Trophoblast cell (in vitro differentiated cells and primary cell): ENCODE measurements around the gene TMEM214.

Experiments
- DNase-seq, 2 donors: peaks; one replicate each; pipeline ENCODE4 v3.0.0-alpha.2; 2016
- H2AFZ ChIP-seq: 2 replicates; pipeline ENCODE4 v1.6.1; 2013; ENCODE audit warnings: low read length, moderate library complexity, mild to moderate bottlenecking; ENCODE audit not compliant: insufficient read depth, poor library complexity
- H2AK5ac ChIP-seq: 2 replicates; pipeline ENCODE4 v1.6.1; 2013; ENCODE audit warnings: mild to moderate bottlenecking, low read length
- H2BK120ac ChIP-seq: 2 replicates; pipeline ENCODE4 v1.6.1; 2013; ENCODE audit warnings: low read length, mild to moderate bottlenecking, moderate library complexity; ENCODE audit not compliant: insufficient read depth, poor library complexity
- H2BK12ac ChIP-seq: 2 replicates; pipeline ENCODE4 v1.6.1; 2013; ENCODE audit warnings: mild to moderate bottlenecking, low read length, moderate library complexity
- H2BK5ac ChIP-seq: 2 replicates; pipeline ENCODE4 v1.6.1; 2013; ENCODE audit warnings: low read length, low read depth, moderate library complexity, mild to moderate bottlenecking; ENCODE audit not compliant: poor library complexity
- H3K14ac ChIP-seq: 2 replicates; pipeline ENCODE4 v1.6.1; 2013; ENCODE audit warnings: mild to moderate bottlenecking, low read length
- H3K18ac ChIP-seq: 2 replicates; pipeline ENCODE4 v1.6.1; 2013; ENCODE audit warnings: mild to moderate bottlenecking, low read length
- H3K23ac ChIP-seq: 2 replicates; pipeline ENCODE4 v1.6.1; 2013; ENCODE audit warnings: low read length
- H3K27ac ChIP-seq: 2 replicates; pipeline ENCODE4 v1.5.1; 2013; ENCODE audit warnings: low read depth, mild to moderate bottlenecking, inconsistent platforms, low read length, moderate library complexity
- H3K27me3 ChIP-seq: 2 replicates; pipeline ENCODE4 v1.6.1; 2013; ENCODE audit warnings: inconsistent platforms, mild to moderate bottlenecking, low read length, moderate library complexity; ENCODE audit not compliant: insufficient read depth
- H3K36me3 ChIP-seq, 2 experiments: 1 replicate in 1 of 2; 2 replicates in 1 of 2; pipeline ENCODE4 v1.6.1; 2013; ENCODE audit warnings: low read length in 2 of 2, mild to moderate bottlenecking in 2 of 2, moderate library complexity in 1 of 2; ENCODE audit not compliant: insufficient read depth in 2 of 2, control insufficient read depth in 1 of 2
- H3K4ac ChIP-seq: 2 replicates; pipeline ENCODE4 v1.6.1; 2013; ENCODE audit warnings: low read depth, mild to moderate bottlenecking, low read length, moderate library complexity
- H3K4me1 ChIP-seq, 2 experiments: 1 replicate in 1 of 2; 2 replicates in 1 of 2; pipeline ENCODE4 v1.6.1; 2013; ENCODE audit warnings: low read length in 2 of 2, mild to moderate bottlenecking in 2 of 2, moderate library complexity in 1 of 2; ENCODE audit not compliant: insufficient read depth in 2 of 2, control insufficient read depth in 1 of 2
- H3K4me2 ChIP-seq: 2 replicates; pipeline ENCODE4 v1.6.1; 2013; ENCODE audit warnings: inconsistent platforms, mild to moderate bottlenecking, low read length, moderate library complexity
- H3K4me3 ChIP-seq: 2 replicates; pipeline ENCODE4 v1.5.1; 2013; ENCODE audit warnings: mild to moderate bottlenecking, low read depth, low read length, inconsistent platforms
- H3K79me1 ChIP-seq: one replicate; pipeline ENCODE4 v1.6.1; 2013; ENCODE audit warnings: low read length
- H3K79me2 ChIP-seq: 2 replicates; pipeline ENCODE4 v1.6.1; 2013; ENCODE audit warnings: low read length, mild to moderate bottlenecking; ENCODE audit not compliant: control insufficient read depth, insufficient read depth, poor library complexity
- H3K9ac ChIP-seq: 2 replicates; pipeline ENCODE4 v1.6.1; 2013; ENCODE audit warnings: mild to moderate bottlenecking, low read length
- H3K9me3 ChIP-seq: 2 replicates; pipeline ENCODE4 v1.6.1; 2013; ENCODE audit warnings: low read depth, mild to moderate bottlenecking, control low read depth, inconsistent platforms, low read length; ENCODE audit not compliant: insufficient read depth
- H4K12ac ChIP-seq: 2 replicates; pipeline ENCODE4 v1.6.1; 2013; ENCODE audit warnings: low read depth, mild to moderate bottlenecking, low read length, moderate library complexity
- H4K8ac ChIP-seq: 2 replicates; pipeline ENCODE4 v1.6.1; 2013; ENCODE audit warnings: low read depth, mild to moderate bottlenecking, low read length, moderate library complexity
- H4K91ac ChIP-seq: one replicate; pipeline ENCODE4 v1.6.1; 2013; ENCODE audit warnings: low read depth, mild to moderate bottlenecking, low read length, moderate library complexity
- WGBS: extraction: QIAGEN DNeasy Blood & Tissue Kit; methylation state at CpG from one replicate; pipeline ENCODE4 v1.1.7; 2013; ENCODE audit warnings: missing lambda C conversion rate; ENCODE audit not compliant: insufficient read length, insufficient coverage; ENCODE audit errors: extremely low coverage; 5-methylcytosine and 5-hydroxymethylcytosine counted together

TMEM214 gene

GRCh38 chr2:27082773-27083409, 50.1 kb downstream of the TMEM214 start:
- Histone ChIP-seq H2AK5ac (no peak overlapping the region), H3K9ac (no peak overlapping the region), H3K9me3 (no peaks in the 10 kb centered on the region), H2AFZ (no peak overlapping the region), H3K79me2 (peaks cover 8% of the 10 kb centered on the region), H3K4me3 (no peak overlapping the region), H3K4ac (no peak overlapping the region), H2BK120ac (no peak overlapping the region), H2BK12ac (no peak overlapping the region), H3K4me2 (no peak overlapping the region), H3K27ac (no peak overlapping the region), H3K27me3 (no peaks in the 10 kb centered on the region), H3K79me1 (peaks cover 12% of the 10 kb centered on the region), H2BK5ac (no peak overlapping the region), H3K18ac (no peak overlapping the region), H3K36me3 (no peaks in the 10 kb centered on the region), H3K14ac (no peak overlapping the region), H4K91ac (no peak overlapping the region), H4K8ac (no peak overlapping the region), H4K12ac (no peak overlapping the region), H3K23ac (no peak overlapping the region), H3K4me1 (peaks cover 8 to 19% of the 10 kb centered on the region in 2 experiments)
- DNase-seq = no peak
- no CpG with 5 or more reads among the region's 27 CpGs for WGBS

GRCh38 chr2:27083410-27084296, 50.9 kb downstream of the TMEM214 start:
- Histone ChIP-seq H3K18ac (no peak overlapping the region), H3K9ac (no peak overlapping the region), H2AK5ac (peak overlapping the region; percentile 53), H3K14ac (no peak overlapping the region), H3K27me3 (no peaks in the 10 kb centered on the region), H3K4me3 (no peak overlapping the region), H2BK12ac (no peak overlapping the region), H2AFZ (no peak overlapping the region), H3K36me3 (no peaks in the 10 kb centered on the region), H3K4me2 (no peak overlapping the region), H3K4ac (no peak overlapping the region), H4K91ac (no peak overlapping the region), H3K27ac (no peak overlapping the region), H3K4me1 (peaks cover 8 to 19% of the 10 kb centered on the region in 2 experiments), H2BK120ac (no peak overlapping the region), H3K23ac (no peak overlapping the region), H3K9me3 (no peaks in the 10 kb centered on the region), H2BK5ac (no peak overlapping the region), H3K79me2 (peaks cover 8% of the 10 kb centered on the region), H4K12ac (no peak overlapping the region), H4K8ac (no peak overlapping the region), H3K79me1 (peaks cover 12% of the 10 kb centered on the region)
- DNase-seq = no peak
- no CpG with 5 or more reads among the region's 20 CpGs for WGBS

GRCh38 chr2:27084297-27085061, 51.7 kb downstream of the TMEM214 start:
- no peak overlapping the region for H2AK5ac ChIP-seq
- no peak overlapping the region for H2BK5ac ChIP-seq
- no peak overlapping the region for H3K18ac ChIP-seq
- H2BK12ac ChIP-seq = no peak overlapping the region
- DNase-seq = no peak
- H3K79me2 ChIP-seq = peaks cover 8% of the 10 kb centered on the region
- H2BK120ac ChIP-seq = no peak overlapping the region
- no peak overlapping the region for H4K12ac ChIP-seq
- H3K4me1 ChIP-seq = peaks cover 8 to 19% of the 10 kb centered on the region in 2 experiments
- H4K91ac ChIP-seq = no peak overlapping the region
- H3K36me3 ChIP-seq = no peaks in the 10 kb centered on the region
- no peak overlapping the region for H2AFZ ChIP-seq
- no CpG with 5 or more reads among the region's 6 CpGs for WGBS
- no peak overlapping the region for H3K4me3 ChIP-seq
- H3K4me2 ChIP-seq = no peak overlapping the region
- no peak overlapping the region for H3K23ac ChIP-seq
- no peak overlapping the region for H3K9ac ChIP-seq
- no peak overlapping the region for H3K14ac ChIP-seq
- no peak overlapping the region for H4K8ac ChIP-seq
- H3K27me3 ChIP-seq = no peaks in the 10 kb centered on the region
- no peak overlapping the region for H3K27ac ChIP-seq
- peaks cover 12% of the 10 kb centered on the region for H3K79me1 ChIP-seq
- H3K4ac ChIP-seq = no peak overlapping the region
- no peaks in the 10 kb centered on the region for H3K9me3 ChIP-seq

GRCh38 chr2:27085062-27085672, 52.4 kb downstream of the TMEM214 start:
- H2BK5ac ChIP-seq = no peak overlapping the region
- H3K27me3 ChIP-seq = no peaks in the 10 kb centered on the region
- H4K12ac ChIP-seq = no peak overlapping the region
- peak overlapping the region; percentile 82 for H4K8ac ChIP-seq
- peak overlapping the region; percentile 16 for H2BK12ac ChIP-seq
- DNase-seq = no peak
- peak overlapping the region; percentile 27 for H2AFZ ChIP-seq
- no peaks in the 10 kb centered on the region for H3K36me3 ChIP-seq
- H3K14ac ChIP-seq = peak overlapping the region; percentile 71
- H3K9me3 ChIP-seq = no peaks in the 10 kb centered on the region
- no peak overlapping the region for H3K4me3 ChIP-seq
- peaks cover 12% of the 10 kb centered on the region for H3K79me1 ChIP-seq
- H3K4me1 ChIP-seq = peaks cover 8 to 19% of the 10 kb centered on the region in 2 experiments
- H4K91ac ChIP-seq = no peak overlapping the region
- H3K4me2 ChIP-seq = peak overlapping the region; percentile 83
- no CpG with 5 or more reads among the region's 10 CpGs for WGBS
- H3K4ac ChIP-seq = peak overlapping the region; percentile 3
- peak overlapping the region; percentile 14 for H2AK5ac ChIP-seq
- no peak overlapping the region for H3K18ac ChIP-seq
- H3K79me2 ChIP-seq = peaks cover 8% of the 10 kb centered on the region
- H3K27ac ChIP-seq = no peak overlapping the region
- H3K23ac ChIP-seq = no peak overlapping the region
- H2BK120ac ChIP-seq = no peak overlapping the region
- no peak overlapping the region for H3K9ac ChIP-seq
